Suprapubic skin (tissue), 4 donors: ENCODE data around the gene GNLY. TPM values are rescaled to one million over a fixed set of nuclear protein-coding genes. Genes with fewer than 3 reads are reported as not detected.

Experiments used
- DNase-seq, 2 donors: peaks; one replicate each; pipeline ENCODE4 v3.0.0-alpha.2; 2019; ENCODE audit warnings: low spot score in 2 of 2
- H3K27ac ChIP-seq: fragments of 200-600 bp; sonication (generic); one replicate; pipeline ENCODE4 v1.5.1; 2019
- H3K27me3 ChIP-seq: fragments of 200-600 bp; sonication (generic); one replicate; pipeline ENCODE4 v1.5.1; 2019
- H3K36me3 ChIP-seq: fragments of 200-600 bp; sonication (generic); one replicate; pipeline ENCODE4 v1.5.1; 2019
- H3K4me1 ChIP-seq: fragments of 200-600 bp; sonication (generic); one replicate; pipeline ENCODE4 v1.5.1; 2019
- H3K4me3 ChIP-seq: fragments of 200-600 bp; sonication (generic); one replicate; pipeline ENCODE4 v1.5.1; 2019; ENCODE audit warnings: mild to moderate bottlenecking
- H3K9me3 ChIP-seq: fragments of 200-600 bp; sonication (generic); one replicate; pipeline ENCODE4 v1.5.1; 2019
- EP300 ChIP-seq: sonication (generic); formaldehyde crosslinking; IDR thresholded peaks from one replicate; pipeline ENCODE4 v1.6.1; 2017; ENCODE audit warnings: antibody characterized with exemption
- POLR2A ChIP-seq, 2 donors: fragments of 450-650 bp; IDR thresholded peaks; one replicate each; pipeline ENCODE4 v1.6.1; 2017; ENCODE audit warnings: antibody characterized with exemption in 2 of 2, mild to moderate bottlenecking in 2 of 2, moderate library complexity in 2 of 2
- POLR2AphosphoS5 ChIP-seq, 3 donors: sonication (generic); formaldehyde crosslinking; IDR thresholded peaks; one replicate each; pipeline ENCODE4 v1.6.1; 2017; ENCODE audit warnings: antibody characterized with exemption in 3 of 3
- WGBS: methylation state at CpG from one replicate; pipeline ENCODE4 v1.1.5; 2018; 5-methylcytosine and 5-hydroxymethylcytosine counted together
- total RNA-seq, 4 donors: library from RNA; depleted of rRNA; stranded (reverse); fragments of >200 nt; gene quantifications; one replicate each; pipeline ENCODE4 v1.1.0, GENCODE V29; 2016
- TF ChIP-seq, protein P1 (sequence below), 2 donors: fragments of 200-600 bp in 1 of 2; fragments of 450-650 bp in 1 of 2; sonication (generic) in 1 of 2; IDR thresholded peaks; one replicate each; pipeline ENCODE4 v1.5.1; 2016 to 2019; ENCODE audit warnings: antibody characterized with exemption in 2 of 2, mild to moderate bottlenecking in 1 of 2, moderate library complexity in 1 of 2

GNLY gene
- total RNA-seq, 4 donors from 2014 or later: 1.6 to 4.8 (median 1.9) TPM; not detected in 1

DNA sequence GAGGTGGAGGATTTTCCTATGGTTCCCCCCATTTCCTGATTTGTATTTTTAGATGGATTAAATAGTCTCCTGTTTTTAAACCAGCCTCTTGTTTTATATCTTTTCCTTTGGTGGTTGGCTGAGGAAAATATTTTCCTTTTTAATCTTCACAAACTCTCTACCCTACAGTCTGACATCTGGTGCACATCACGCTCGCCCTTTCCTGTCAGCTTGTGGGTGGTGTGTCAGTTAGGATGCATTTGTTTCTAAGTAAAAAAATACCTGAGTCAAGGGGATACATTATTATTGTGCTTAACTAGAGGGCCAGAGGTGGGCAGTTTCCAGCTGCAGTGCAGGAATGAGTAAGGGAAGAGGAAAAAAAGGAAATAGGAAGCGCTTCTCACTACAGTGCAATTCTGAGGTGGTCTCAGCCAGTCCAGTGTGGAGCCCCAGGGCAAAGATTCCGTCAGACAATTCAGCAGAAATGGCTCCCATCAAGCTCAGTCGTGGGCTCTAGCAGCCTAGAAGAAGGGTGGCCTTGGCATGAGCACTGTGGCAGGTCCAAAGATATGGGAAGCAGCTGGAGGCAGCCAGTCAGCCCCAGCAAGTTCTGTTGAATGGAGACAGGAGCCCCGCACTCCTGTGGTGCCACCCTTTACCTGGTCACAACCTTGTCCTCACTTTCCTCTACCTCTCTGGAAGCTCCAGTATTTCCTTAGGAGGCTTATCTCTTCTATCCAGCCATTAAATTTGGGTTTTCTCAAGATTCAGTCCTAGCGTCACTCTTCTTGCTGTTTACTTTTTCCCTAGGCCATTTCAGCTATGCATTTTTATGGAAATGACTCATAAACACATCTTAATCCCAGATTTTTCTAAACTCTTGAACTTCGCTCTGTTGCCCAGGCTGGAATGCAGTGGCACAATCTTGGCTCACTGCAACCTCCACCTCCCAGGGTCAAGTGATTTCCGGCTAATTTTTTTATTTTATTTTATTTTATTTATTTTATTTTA, 44.7 kb upstream of the GNLY start:
- Histone ChIP-seq H3K27me3 (no peaks in the 10 kb centered on the region), H3K27ac (no peak overlapping the region), H3K4me1 (no peaks in the 10 kb centered on the region), H3K9me3 (no peaks in the 10 kb centered on the region), H3K36me3 (peaks cover 81% of the 10 kb centered on the region), H3K4me3 (no peak overlapping the region)
- DNase-seq: no peak
- TF ChIP-seq EP300: no peak
- no peak for TF ChIP-seq POLR2A (IDR thresholded peaks at IDR 0.05)
- TF ChIP-seq, protein P1, sequence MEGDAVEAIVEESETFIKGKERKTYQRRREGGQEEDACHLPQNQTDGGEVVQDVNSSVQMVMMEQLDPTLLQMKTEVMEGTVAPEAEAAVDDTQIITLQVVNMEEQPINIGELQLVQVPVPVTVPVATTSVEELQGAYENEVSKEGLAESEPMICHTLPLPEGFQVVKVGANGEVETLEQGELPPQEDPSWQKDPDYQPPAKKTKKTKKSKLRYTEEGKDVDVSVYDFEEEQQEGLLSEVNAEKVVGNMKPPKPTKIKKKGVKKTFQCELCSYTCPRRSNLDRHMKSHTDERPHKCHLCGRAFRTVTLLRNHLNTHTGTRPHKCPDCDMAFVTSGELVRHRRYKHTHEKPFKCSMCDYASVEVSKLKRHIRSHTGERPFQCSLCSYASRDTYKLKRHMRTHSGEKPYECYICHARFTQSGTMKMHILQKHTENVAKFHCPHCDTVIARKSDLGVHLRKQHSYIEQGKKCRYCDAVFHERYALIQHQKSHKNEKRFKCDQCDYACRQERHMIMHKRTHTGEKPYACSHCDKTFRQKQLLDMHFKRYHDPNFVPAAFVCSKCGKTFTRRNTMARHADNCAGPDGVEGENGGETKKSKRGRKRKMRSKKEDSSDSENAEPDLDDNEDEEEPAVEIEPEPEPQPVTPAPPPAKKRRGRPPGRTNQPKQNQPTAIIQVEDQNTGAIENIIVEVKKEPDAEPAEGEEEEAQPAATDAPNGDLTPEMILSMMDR (IDR thresholded peaks at IDR 0.05): no peak
- no peak for TF ChIP-seq POLR2AphosphoS5 (IDR thresholded peaks at IDR 0.05)
- 80% methylated on average over 9 of the region's 9 CpGs for WGBS

DNA sequence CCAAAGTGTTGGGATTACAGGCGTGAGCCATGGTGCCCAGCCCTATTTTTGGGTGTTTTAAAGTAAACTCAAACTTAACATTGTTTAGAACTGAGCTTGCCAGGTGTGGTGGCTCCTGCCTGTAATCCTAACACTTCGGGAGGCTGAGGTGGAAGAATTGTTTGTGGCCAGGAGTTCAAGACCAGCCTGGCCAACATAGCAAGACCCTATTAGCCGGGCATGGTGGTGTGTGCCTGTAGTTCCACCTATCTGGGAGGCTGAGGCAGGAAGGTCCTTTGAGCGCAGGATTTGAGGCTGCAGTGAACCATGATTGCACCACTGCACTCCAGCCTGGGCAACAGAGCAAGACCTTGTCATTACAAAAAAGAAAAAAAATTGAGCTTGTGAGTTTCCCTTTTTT, 43.7 kb upstream of the GNLY start:
- Histone ChIP-seq H3K4me1 (no peaks in the 10 kb centered on the region), H3K36me3 (peaks cover 76% of the 10 kb centered on the region), H3K4me3 (no peak overlapping the region), H3K9me3 (no peaks in the 10 kb centered on the region), H3K27me3 (no peaks in the 10 kb centered on the region), H3K27ac (no peak overlapping the region)
- no peak for DNase-seq
- 95% methylated on average over 4 of the region's 4 CpGs for WGBS
- TF ChIP-seq POLR2A (IDR thresholded peaks at IDR 0.05) (no peak), EP300 (no peak), POLR2AphosphoS5 (IDR thresholded peaks at IDR 0.05) (no peak)
- TF ChIP-seq, protein P1 (IDR thresholded peaks at IDR 0.05): no peak

DNA sequence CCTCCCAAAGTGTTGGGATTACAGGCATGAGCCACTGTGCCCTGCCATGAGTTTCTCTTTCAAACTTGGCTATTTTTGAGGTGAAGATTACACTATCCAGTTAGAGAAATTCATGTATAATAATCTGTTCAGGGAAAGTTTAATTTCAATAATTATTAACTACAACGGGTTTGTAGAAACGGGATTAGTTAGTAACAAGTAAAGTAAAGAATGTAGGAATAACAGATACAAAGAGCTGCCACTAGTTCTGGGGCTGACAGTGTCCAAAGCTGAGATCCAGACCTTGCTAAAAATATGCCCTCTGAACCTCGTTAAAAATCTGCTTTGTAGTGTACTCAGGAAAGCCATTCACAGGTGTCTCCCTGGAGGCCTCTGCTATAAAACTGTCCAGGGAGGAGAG, 43.1 kb upstream of the GNLY start:
- no peaks in the 10 kb centered on the region for H3K9me3 ChIP-seq
- 87% methylated on average over 3 of the region's 3 CpGs for WGBS
- no peak for DNase-seq
- TF ChIP-seq, protein P1 (IDR thresholded peaks at IDR 0.05): no peak
- TF ChIP-seq POLR2AphosphoS5 (IDR thresholded peaks at IDR 0.05): no peak
- no peak for TF ChIP-seq POLR2A (IDR thresholded peaks at IDR 0.05)
- no peak for TF ChIP-seq EP300
- no peaks in the 10 kb centered on the region for H3K4me1 ChIP-seq
- no peak overlapping the region for H3K27ac ChIP-seq
- no peaks in the 10 kb centered on the region for H3K27me3 ChIP-seq
- no peak overlapping the region for H3K4me3 ChIP-seq
- peaks cover 70% of the 10 kb centered on the region for H3K36me3 ChIP-seq

DNA sequence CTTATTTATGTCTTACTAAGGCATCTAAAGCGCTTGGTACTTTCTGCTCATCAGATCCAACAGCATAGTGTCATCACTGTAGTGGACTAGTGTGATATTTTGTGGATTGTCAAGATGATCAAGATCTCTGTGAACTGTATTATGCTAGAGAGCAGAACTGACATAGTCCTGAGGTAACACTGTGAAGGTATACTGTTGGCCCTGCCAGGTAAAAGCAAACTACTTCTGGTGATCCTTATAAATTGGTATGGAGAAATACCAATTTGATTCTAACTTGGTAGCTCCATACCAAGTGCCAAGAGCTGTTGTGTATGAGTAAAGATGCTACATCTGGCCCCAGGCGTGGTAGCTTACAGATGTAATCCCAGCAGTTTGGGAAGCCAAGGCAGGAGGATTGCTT, 42.1 kb upstream of the GNLY start:
- Histone ChIP-seq H3K4me1 (no peaks in the 10 kb centered on the region), H3K4me3 (no peak overlapping the region), H3K9me3 (no peaks in the 10 kb centered on the region), H3K27me3 (no peaks in the 10 kb centered on the region), H3K27ac (no peak overlapping the region), H3K36me3 (peaks cover 69% of the 10 kb centered on the region)
- TF ChIP-seq POLR2A (IDR thresholded peaks at IDR 0.05) (no peak), POLR2AphosphoS5 (IDR thresholded peaks at IDR 0.05) (no peak), EP300 (no peak)
- TF ChIP-seq, protein P1 (IDR thresholded peaks at IDR 0.05): no peak
- DNase-seq: no peak
- WGBS: 100% methylated on average over 2 of the region's 2 CpGs

DNA sequence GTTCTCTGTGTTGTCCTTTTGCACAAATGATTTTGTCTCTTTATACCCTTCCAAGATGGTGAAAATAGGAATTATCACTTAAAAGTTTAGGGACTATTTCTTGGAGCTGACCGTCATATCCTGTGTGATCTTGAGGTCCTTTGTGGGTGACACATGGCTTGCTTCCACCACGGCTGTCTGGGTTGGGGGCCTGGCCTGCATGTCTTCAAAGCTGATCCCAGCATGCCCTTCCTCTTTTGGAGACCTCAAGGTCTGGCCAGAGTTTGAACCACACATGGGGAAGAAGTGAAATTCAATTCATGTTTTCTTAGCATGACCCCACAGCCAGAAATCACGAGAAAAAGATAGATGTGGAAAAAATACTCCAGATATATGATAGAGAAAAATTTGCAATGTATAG, 40.2 kb upstream of the GNLY start:
- H3K27me3 ChIP-seq: no peaks in the 10 kb centered on the region
- H3K4me3 ChIP-seq: no peak overlapping the region
- H3K27ac ChIP-seq: no peak overlapping the region
- no peak for TF ChIP-seq POLR2AphosphoS5 (IDR thresholded peaks at IDR 0.05)
- TF ChIP-seq, protein P1 (IDR thresholded peaks at IDR 0.05): no peak
- TF ChIP-seq POLR2A (IDR thresholded peaks at IDR 0.05): no peak
- no peak for TF ChIP-seq EP300
- no peaks in the 10 kb centered on the region for H3K9me3 ChIP-seq
- H3K4me1 ChIP-seq: no peaks in the 10 kb centered on the region
- H3K36me3 ChIP-seq: peaks cover 63% of the 10 kb centered on the region
- 90% methylated on average over 3 of the region's 3 CpGs for WGBS
- DNase-seq: no peak
